ENCODE results near the gene RUFY1. TPM values are rescaled to one million over a fixed set of nuclear protein-coding genes. Genes with fewer than 3 reads are reported as not detected.
"Not testable (repeated sequence)": the region's sequence is repeated elsewhere in the genome, so short reads cannot be mapped to it uniquely, and the experiment has no call there.

Gene RUFY1
- polyA plus RNA-seq, 1 of the 3 experiments (the other 2 are of a cell fraction), result 30.3 TPM

DNA sequence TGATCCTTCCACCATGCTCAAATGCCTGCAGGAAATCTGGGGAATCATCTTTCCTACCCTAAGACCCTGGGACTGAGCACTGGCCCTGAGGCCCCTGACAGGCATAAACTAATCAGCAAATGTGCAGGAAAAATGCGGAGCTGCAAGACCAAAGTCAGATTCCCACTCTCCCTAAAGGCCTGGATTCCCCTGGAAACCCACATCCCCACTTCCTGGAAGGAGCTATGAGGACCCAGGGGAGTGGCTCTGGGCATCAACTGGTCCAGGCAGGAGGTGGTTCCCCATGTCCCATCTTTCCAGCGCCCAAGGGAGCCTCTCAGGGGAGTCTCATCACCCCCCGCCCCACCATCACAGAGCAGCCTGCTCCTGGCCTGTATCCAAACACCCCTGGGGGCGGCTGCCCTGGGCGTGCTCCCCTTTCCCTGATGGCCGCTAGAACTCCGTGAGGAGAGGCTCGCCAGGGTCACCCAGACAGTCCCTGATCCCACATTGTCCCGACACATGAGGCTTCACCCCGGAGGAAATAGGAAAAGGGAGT, 98.9 kb downstream of the RUFY1 start:
- H3K27ac ChIP-seq (ENCODE audit: low read depth in 2 of 2, low read length in 1 of 2); H3K4me1 ChIP-seq (ENCODE audit: control insufficient read depth in 1 of 2, insufficient read depth in 2 of 2, low read depth in 1 of 2, low read length in 1 of 2); H3K4me2 ChIP-seq; H3K36me3 ChIP-seq (replicated peaks in 1 of 2; ENCODE audit: control insufficient read depth in 1 of 2, insufficient read depth in 2 of 2, low read length in 1 of 2); H3K79me2 ChIP-seq (ENCODE audit: insufficient read depth); H3K9ac ChIP-seq; POLR2A ChIA-PET; H2AFZ ChIP-seq (ENCODE audit: low read depth); H3K9me2 ChIP-seq; H3K4me3 ChIP-seq (ENCODE audit: low read depth in 2 of 2, low read length in 1 of 2); H3K9me3 ChIP-seq; H3F3A ChIP-seq (replicated peaks; ENCODE audit: insufficient read depth); DNase-seq; H3K27me3 ChIP-seq (ENCODE audit: insufficient read depth); H4K20me1 ChIP-seq (ENCODE audit: insufficient read depth): not testable (repeated sequence)
- 73% methylated on average over 5 of the region's 10 CpGs for WGBS (ENCODE audit: low lambda C conversion rate)
- CTCF ChIA-PET, result interaction anchor here (0.9 kb wide), 1 partner anchor 27 kb away, joined by 3 read pairs; no protein-coding TSS in a partner anchor

DNA sequence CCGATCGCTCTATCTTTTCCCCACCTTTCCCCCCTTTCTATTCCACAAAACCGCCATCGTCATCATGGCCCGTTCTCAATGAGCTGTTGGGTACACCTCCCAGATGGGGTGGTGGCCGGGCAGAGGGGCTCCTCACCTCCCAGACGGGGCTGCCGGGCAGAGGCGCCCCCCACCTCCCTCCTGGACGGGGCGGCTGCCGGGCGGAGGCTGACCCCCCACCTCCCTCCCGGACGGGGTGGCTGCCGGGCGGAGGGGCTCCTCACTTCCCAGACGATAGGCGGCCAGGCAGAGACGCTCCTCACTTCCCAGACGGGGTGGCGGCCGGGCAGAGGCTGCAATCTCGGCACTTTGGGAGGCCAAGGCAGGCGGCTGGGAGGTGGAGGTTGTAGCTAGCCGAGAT, 99.9 kb downstream of the RUFY1 start:
- H3K4me1 ChIP-seq (ENCODE audit: control insufficient read depth in 1 of 2, insufficient read depth in 2 of 2, low read depth in 1 of 2, low read length in 1 of 2); POLR2A ChIA-PET; DNase-seq; H4K20me1 ChIP-seq (ENCODE audit: insufficient read depth); H3K27me3 ChIP-seq (ENCODE audit: insufficient read depth); CTCF ChIA-PET; H3K9me2 ChIP-seq; H3F3A ChIP-seq (replicated peaks; ENCODE audit: insufficient read depth); H3K4me2 ChIP-seq; H3K36me3 ChIP-seq (replicated peaks in 1 of 2; ENCODE audit: control insufficient read depth in 1 of 2, insufficient read depth in 2 of 2, low read length in 1 of 2); H3K4me3 ChIP-seq (ENCODE audit: low read depth in 2 of 2, low read length in 1 of 2); H2AFZ ChIP-seq (ENCODE audit: low read depth); H3K27ac ChIP-seq (ENCODE audit: low read depth in 2 of 2, low read length in 1 of 2); H3K9me3 ChIP-seq; H3K9ac ChIP-seq; H3K79me2 ChIP-seq (ENCODE audit: insufficient read depth): not testable (repeated sequence)
- WGBS (ENCODE audit: low lambda C conversion rate), result 80% methylated on average over 11 of the region's 26 CpGs

DNA sequence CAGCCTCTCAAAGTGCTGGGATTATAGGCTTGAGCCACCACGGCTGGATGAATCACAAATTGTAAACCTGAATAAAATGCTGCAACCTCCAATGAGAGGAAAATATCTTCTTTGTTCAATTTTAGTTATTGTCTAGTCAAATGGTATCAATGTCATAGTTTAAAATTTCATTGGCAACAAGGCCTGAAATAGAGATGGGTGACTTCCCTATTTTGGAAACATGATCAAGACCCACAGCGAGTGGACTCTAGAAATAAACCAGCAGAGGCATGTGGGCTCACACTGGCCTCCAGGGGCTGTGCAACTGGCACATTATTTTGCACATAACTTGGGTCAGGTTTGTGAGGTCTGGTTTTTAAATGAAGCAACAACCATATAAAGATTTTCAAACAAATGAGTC, 102.8 kb downstream of the RUFY1 start:
- H3K4me2 ChIP-seq; H3K4me3 ChIP-seq (ENCODE audit: low read depth in 2 of 2, low read length in 1 of 2); H3F3A ChIP-seq (replicated peaks; ENCODE audit: insufficient read depth); H3K79me2 ChIP-seq (ENCODE audit: insufficient read depth); CTCF ChIA-PET; H3K27ac ChIP-seq (ENCODE audit: low read depth in 2 of 2, low read length in 1 of 2); H3K36me3 ChIP-seq (replicated peaks in 1 of 2; ENCODE audit: control insufficient read depth in 1 of 2, insufficient read depth in 2 of 2, low read length in 1 of 2); H3K4me1 ChIP-seq (ENCODE audit: control insufficient read depth in 1 of 2, insufficient read depth in 2 of 2, low read depth in 1 of 2, low read length in 1 of 2); H4K20me1 ChIP-seq (ENCODE audit: insufficient read depth); H3K9me3 ChIP-seq; H3K9ac ChIP-seq; H3K9me2 ChIP-seq; H2AFZ ChIP-seq (ENCODE audit: low read depth); H3K27me3 ChIP-seq (ENCODE audit: insufficient read depth); POLR2A ChIA-PET; DNase-seq: not testable (repeated sequence)
- 65% methylated on average over 2 of the region's 2 CpGs for WGBS (ENCODE audit: low lambda C conversion rate)

DNA sequence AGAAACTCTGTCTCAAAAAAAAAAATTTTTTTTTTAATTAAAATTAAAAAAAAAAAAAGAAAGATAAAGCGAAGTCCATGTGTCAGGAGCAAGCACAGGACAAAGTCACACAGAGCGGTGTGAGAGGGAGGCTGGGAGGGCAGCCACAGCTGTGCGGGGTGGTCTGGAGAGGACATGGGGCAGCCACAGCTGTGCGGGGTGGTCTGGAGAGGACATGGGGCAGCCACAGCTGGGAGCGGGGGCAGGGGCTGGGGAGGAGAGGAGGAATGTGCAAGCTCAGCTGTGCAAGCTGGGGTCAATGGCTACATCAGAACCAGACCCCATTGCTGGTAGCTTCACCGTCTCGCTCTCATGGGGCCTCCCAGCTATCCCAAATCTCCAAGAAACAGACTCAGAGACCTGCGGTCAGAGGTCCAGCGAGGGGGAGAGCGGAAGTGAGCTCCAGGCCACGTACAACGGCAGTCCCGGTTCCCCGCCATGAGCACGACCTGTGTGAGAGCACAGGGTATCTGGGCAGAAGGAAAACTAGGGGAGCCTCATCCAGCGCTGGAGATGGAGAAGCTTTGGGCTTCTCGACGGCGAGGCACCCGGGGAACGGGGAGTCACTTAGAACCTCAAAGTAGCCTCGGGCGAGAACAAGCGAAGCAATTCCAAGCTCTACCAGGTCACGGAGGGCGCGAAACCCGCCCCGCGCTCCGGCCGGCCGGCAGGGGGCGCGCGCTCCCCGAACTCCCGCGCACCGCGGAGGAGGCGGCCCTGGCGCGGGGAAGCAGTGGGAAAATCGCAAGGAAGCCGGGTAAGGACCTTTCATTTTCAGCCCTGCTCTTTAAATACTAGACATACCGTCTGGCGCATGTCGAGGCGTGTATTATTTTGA, 107.2 kb downstream of the RUFY1 start:
- H3K79me2 ChIP-seq (ENCODE audit: insufficient read depth); H3K9me3 ChIP-seq; H3K27me3 ChIP-seq (ENCODE audit: insufficient read depth); H3K4me1 ChIP-seq (ENCODE audit: control insufficient read depth in 1 of 2, insufficient read depth in 2 of 2, low read depth in 1 of 2, low read length in 1 of 2); POLR2A ChIA-PET; H3K36me3 ChIP-seq (replicated peaks in 1 of 2; ENCODE audit: control insufficient read depth in 1 of 2, insufficient read depth in 2 of 2, low read length in 1 of 2); H3K9ac ChIP-seq; H3K4me3 ChIP-seq (ENCODE audit: low read depth in 2 of 2, low read length in 1 of 2); H3K27ac ChIP-seq (ENCODE audit: low read depth in 2 of 2, low read length in 1 of 2); H3F3A ChIP-seq (replicated peaks; ENCODE audit: insufficient read depth); H3K9me2 ChIP-seq; H3K4me2 ChIP-seq; H2AFZ ChIP-seq (ENCODE audit: low read depth); CTCF ChIA-PET; DNase-seq; H4K20me1 ChIP-seq (ENCODE audit: insufficient read depth): not testable (repeated sequence)
- WGBS (ENCODE audit: low lambda C conversion rate), result 98% methylated on average over 3 of the region's 50 CpGs

DNA sequence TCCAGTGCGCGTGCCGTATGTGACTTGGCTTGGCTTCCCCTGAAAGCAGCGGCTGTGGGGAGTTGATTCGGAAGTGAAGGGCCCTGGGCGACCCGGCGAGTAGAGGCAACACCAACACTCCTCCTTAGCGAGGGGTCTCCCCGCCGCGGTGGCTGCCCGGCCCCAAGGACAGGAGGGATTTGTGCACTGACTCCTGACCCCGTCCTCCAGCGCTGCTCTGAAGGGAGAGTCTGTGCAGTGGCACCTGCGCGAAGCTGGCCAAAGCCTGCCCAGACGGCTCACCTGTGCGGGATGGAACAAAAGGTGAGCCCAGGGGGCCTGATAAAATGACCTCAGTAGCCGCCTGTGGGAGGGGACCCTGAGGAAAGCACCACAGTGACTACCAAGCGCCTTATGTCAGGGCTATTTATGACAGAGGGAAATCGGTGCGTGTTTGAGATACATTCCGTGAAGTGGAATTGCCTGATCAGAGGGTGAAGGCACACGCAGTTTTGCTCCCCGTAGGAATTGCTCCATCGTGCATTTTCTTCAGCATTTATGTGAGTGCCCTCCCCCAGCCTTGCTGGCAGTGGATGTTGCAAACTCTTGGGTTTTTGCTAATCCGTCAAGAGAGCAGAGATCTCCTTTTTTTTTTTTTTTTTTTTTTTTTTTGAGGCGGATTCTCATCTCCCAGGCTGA, 108.0 kb downstream of the RUFY1 start:
- POLR2A ChIA-PET, CTCF ChIA-PET: not testable (repeated sequence)

More for the DNA sequence above, 108.0 kb downstream of the RUFY1 start:
- WGBS (ENCODE audit: low lambda C conversion rate), result 22% methylated on average over 10 of the region's 29 CpGs
- Histone ChIP-seq H3K4me3 (ENCODE audit: low read depth in 2 of 2, low read length in 1 of 2) (peak overlapping the region; percentile 51 to 72), H3K27ac (ENCODE audit: low read depth in 2 of 2, low read length in 1 of 2) (peak overlapping the region in 1 of 2 experiments; percentile 20; a peak in 1 of 4 replicates), H2AFZ (ENCODE audit: low read depth) (peak overlapping the region; percentile 97), H3K9ac (peak overlapping the region; percentile 33; the same call in 1 of the 2 replicates), H3K4me2 (peak overlapping the region; percentile 87)
- not testable (repeated sequence) for H4K20me1 ChIP-seq (ENCODE audit: insufficient read depth); H3F3A ChIP-seq (replicated peaks; ENCODE audit: insufficient read depth); H3K36me3 ChIP-seq (replicated peaks in 1 of 2; ENCODE audit: control insufficient read depth in 1 of 2, insufficient read depth in 2 of 2, low read length in 1 of 2); H3K4me1 ChIP-seq (ENCODE audit: control insufficient read depth in 1 of 2, insufficient read depth in 2 of 2, low read depth in 1 of 2, low read length in 1 of 2); H3K79me2 ChIP-seq (ENCODE audit: insufficient read depth); H3K9me3 ChIP-seq; H3K9me2 ChIP-seq; H3K27me3 ChIP-seq (ENCODE audit: insufficient read depth)
- peak; percentile 42 for DNase-seq
